Measurements from ENCODE around the gene MAPKAPK3. TPM values are rescaled to one million over a fixed set of nuclear protein-coding genes. Genes with fewer than 3 reads are reported as not detected.

Gene MAPKAPK3
- total RNA-seq, 4 donors from 2014 or later = 20.8 to 31.3 (median 27.2) TPM

DNA sequence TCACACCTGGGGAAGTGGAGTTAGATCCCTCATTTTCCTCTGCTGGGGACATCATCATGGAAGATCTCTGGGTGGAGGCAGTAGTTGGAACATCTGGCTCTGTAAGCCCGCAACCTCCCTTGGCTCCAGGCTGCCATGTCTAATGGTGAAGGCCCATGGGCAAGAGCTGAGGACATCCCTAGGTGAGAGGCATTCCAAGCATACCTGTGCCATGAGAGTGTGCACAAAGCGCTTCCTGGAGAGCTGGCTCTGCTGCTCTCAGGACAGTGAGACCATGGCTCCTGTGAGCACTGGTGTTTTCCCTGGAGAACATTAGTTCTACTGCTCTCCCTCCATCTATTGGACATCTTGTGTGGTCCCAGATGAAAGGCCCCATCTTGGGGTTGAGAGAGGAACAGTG, 7.7 kb downstream of the MAPKAPK3 start:
- Histone ChIP-seq H3K4me1 (peaks cover 27 to 80% (median 47%) of the 10 kb centered on the region in 4 donors), H3K36me3 (peaks cover 0 to 13% (median 10%) of the 10 kb centered on the region in 4 donors), H3K9me3 (no peaks in the 10 kb centered on the region), H3K27me3 (no peaks in the 10 kb centered on the region), H3K27ac (replicated peaks in 1 of 4) (no peak overlapping the region), H3K4me3 (no peak overlapping the region)
- intact Hi-C loops (cut with DNase I) = no loop called here
- no peak for DNase-seq (ENCODE audit: extremely low spot score)
- no peak for TF ChIP-seq POLR2A (IDR thresholded peaks at IDR 0.05; ENCODE audit: low read depth)
- TF ChIP-seq CTCF (IDR thresholded peaks at IDR 0.05) = no peak
- TF ChIP-seq POLR2AphosphoS5 (IDR thresholded peaks at IDR 0.05) = no peak
- no peak for TF ChIP-seq EP300 (IDR thresholded peaks at IDR 0.05)
- WGBS = 86% methylated on average over 2 of the region's 2 CpGs

- TF ChIP-seq POLR2A (IDR thresholded peaks at IDR 0.05; ENCODE audit: low read depth) (no peak), POLR2AphosphoS5 (IDR thresholded peaks at IDR 0.05) (no peak)
- no peaks in the 10 kb centered on the region for H3K27me3 ChIP-seq
- no peak overlapping the region for H3K27ac ChIP-seq (replicated peaks in 1 of 4)
- H3K36me3 ChIP-seq = peaks cover 0 to 13% (median 10%) of the 10 kb centered on the region in 4 donors
- 78% methylated on average over 15 of the region's 18 CpGs for WGBS
- DNase-seq (ENCODE audit: extremely low spot score) = no peak
- intact Hi-C loops (cut with DNase I) = no loop called here
- peaks cover 27 to 75% (median 39%) of the 10 kb centered on the region in 4 donors for H3K4me1 ChIP-seq
- no peaks in the 10 kb centered on the region for H3K9me3 ChIP-seq
- no peak overlapping the region for H3K4me3 ChIP-seq
Observed at GRCh38 chr3:50625231-50626182, 8.6 kb downstream of the MAPKAPK3 start.

DNA sequence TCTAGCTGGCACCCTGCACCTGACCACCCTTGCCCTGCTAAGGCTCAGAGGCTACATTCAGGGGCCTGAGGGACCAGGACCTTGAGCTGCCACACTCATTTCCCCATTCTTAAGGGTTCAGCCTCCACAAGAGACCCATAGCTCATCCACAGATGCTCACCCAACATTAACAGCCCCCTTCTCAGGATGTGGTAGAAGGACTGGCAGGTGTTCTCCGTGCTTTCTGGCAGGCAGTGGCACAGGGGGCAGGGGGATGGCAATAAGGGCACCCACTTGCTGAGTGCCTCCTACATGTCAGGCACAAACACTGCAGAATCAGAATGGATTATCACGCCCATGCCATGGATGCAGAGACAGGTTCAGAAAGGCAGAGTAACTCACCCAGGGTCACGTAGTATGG, 9.4 kb downstream of the MAPKAPK3 start:
- WGBS = 87% methylated on average over 3 of the region's 3 CpGs
- no peak overlapping the region for H3K4me3 ChIP-seq
- peaks cover 0 to 13% (median 10%) of the 10 kb centered on the region in 4 donors for H3K36me3 ChIP-seq
- no peak overlapping the region for H3K27ac ChIP-seq (replicated peaks in 1 of 4)
- no peaks in the 10 kb centered on the region for H3K27me3 ChIP-seq
- intact Hi-C loops (cut with DNase I) = no loop called here
- no peak for TF ChIP-seq EP300 (IDR thresholded peaks at IDR 0.05)
- no peak for TF ChIP-seq POLR2AphosphoS5 (IDR thresholded peaks at IDR 0.05)
- TF ChIP-seq POLR2A (IDR thresholded peaks at IDR 0.05; ENCODE audit: low read depth) = no peak
- no peak for TF ChIP-seq CTCF (IDR thresholded peaks at IDR 0.05)
- no peak for DNase-seq (ENCODE audit: extremely low spot score)
- H3K4me1 ChIP-seq = peaks cover 28 to 72% (median 35%) of the 10 kb centered on the region in 4 donors
- no peaks in the 10 kb centered on the region for H3K9me3 ChIP-seq

- no peaks in the 10 kb centered on the region for H3K9me3 ChIP-seq
- peaks cover 0 to 9% (median 6%) of the 10 kb centered on the region in 4 donors for H3K36me3 ChIP-seq
- no peak overlapping the region for H3K4me3 ChIP-seq
- H3K4me1 ChIP-seq = peaks cover 28 to 77% (median 32%) of the 10 kb centered on the region in 4 donors
- no peak overlapping the region for H3K27ac ChIP-seq (replicated peaks in 1 of 4)
- no peaks in the 10 kb centered on the region for H3K27me3 ChIP-seq
- intact Hi-C loops (cut with DNase I) = no loop called here
- no peak for DNase-seq (ENCODE audit: extremely low spot score)
- 67% methylated on average over 2 of the region's 6 CpGs for WGBS
- no peak for TF ChIP-seq POLR2AphosphoS5 (IDR thresholded peaks at IDR 0.05)
- no peak for TF ChIP-seq EP300 (IDR thresholded peaks at IDR 0.05)
- TF ChIP-seq CTCF (IDR thresholded peaks at IDR 0.05) = no peak
- TF ChIP-seq POLR2A (IDR thresholded peaks at IDR 0.05; ENCODE audit: low read depth) = no peak
Observed at GRCh38 chr3:50627407-50628051, 10.6 kb downstream of the MAPKAPK3 start.

GRCh38 chr3:50628601-50629000, 11.7 kb downstream of the MAPKAPK3 start:
- TF ChIP-seq POLR2AphosphoS5 (IDR thresholded peaks at IDR 0.05) (no peak), POLR2A (IDR thresholded peaks at IDR 0.05; ENCODE audit: low read depth) (no peak), EP300 (IDR thresholded peaks at IDR 0.05) (no peak), CTCF (IDR thresholded peaks at IDR 0.05) (no peak)
- Histone ChIP-seq H3K4me1 (peaks cover 26 to 71% (median 35%) of the 10 kb centered on the region in 4 donors), H3K27ac (replicated peaks in 1 of 4) (no peak overlapping the region), H3K27me3 (no peaks in the 10 kb centered on the region), H3K9me3 (no peaks in the 10 kb centered on the region), H3K4me3 (no peak overlapping the region), H3K36me3 (peaks cover 0 to 4% (median 2%) of the 10 kb centered on the region in 4 donors)
- WGBS = 100% methylated on average over 3 of the region's 3 CpGs
- intact Hi-C loops (cut with DNase I) = no loop called here
- DNase-seq (ENCODE audit: extremely low spot score) = no peak

Data from esophagus muscularis mucosa (tissue), 4 donors.